Tibial nerve (tissue), 4 donors: ENCODE data around the gene NCF2. TPM values are rescaled to one million over a fixed set of nuclear protein-coding genes. Genes with fewer than 3 reads are reported as not detected.

ENCODE experiments used
- DNase-seq, 2 donors: peaks; one replicate each; pipeline ENCODE4 v3.0.0-alpha.2; 2019; ENCODE audit warnings: low spot score in 2 of 2
- H3K27ac ChIP-seq, 4 donors: fragments of 200-600 bp; sonication (generic) in 3 of 4; one replicate each; pipeline ENCODE4 v1.5.1; 2017 to 2019; ENCODE audit warnings: mild to moderate bottlenecking in 1 of 4
- H3K27me3 ChIP-seq, 2 donors: fragments of 200-600 bp; sonication (generic) in 1 of 2; one replicate each; pipeline versions ENCODE4 v1.5.1 to v1.6.0; 2017 to 2019
- H3K36me3 ChIP-seq, 3 donors: fragments of 200-600 bp; sonication (generic); one replicate each; pipeline ENCODE4 v1.5.1; 2018 to 2019
- H3K4me1 ChIP-seq, 4 donors: fragments of 200-600 bp; sonication (generic) in 3 of 4; one replicate each; pipeline ENCODE4 v1.5.1; 2017 to 2019
- H3K4me3 ChIP-seq, 4 donors: fragments of 200-600 bp; sonication (generic) in 3 of 4; one replicate each; pipeline ENCODE4 v1.5.1; 2017 to 2019; ENCODE audit warnings: mild to moderate bottlenecking in 1 of 4, moderate library complexity in 1 of 4
- H3K9me3 ChIP-seq, 4 donors: fragments of 200-600 bp; sonication (generic) in 3 of 4; one replicate each; pipeline ENCODE4 v1.5.1; 2017 to 2019
- EP300 ChIP-seq, 2 donors: sonication (generic); formaldehyde crosslinking; IDR thresholded peaks; one replicate each; pipeline ENCODE4 v1.6.1; 2017; ENCODE audit warnings: antibody characterized with exemption in 2 of 2, mild to moderate bottlenecking in 1 of 2
- POLR2A ChIP-seq, 2 donors: fragments of 450-650 bp; IDR thresholded peaks; one replicate each; pipeline ENCODE4 v1.6.1; 2017; ENCODE audit warnings: antibody characterized with exemption in 2 of 2, mild to moderate bottlenecking in 2 of 2, moderate library complexity in 2 of 2
- WGBS, 2 donors: methylation state at CpG; one replicate each; pipeline ENCODE4 v1.1.5; 2018; 5-methylcytosine and 5-hydroxymethylcytosine counted together
- total RNA-seq, 4 donors: library from RNA; depleted of rRNA; stranded (reverse); fragments of >200 nt; gene quantifications; one replicate each; pipeline ENCODE4 v1.1.0, GENCODE V29; 2016
- TF ChIP-seq, protein P1 (sequence below), 5 experiments: fragments of 200-600 bp in 3 of 5; fragments of 450-650 bp in 2 of 5; sonication (generic) in 3 of 5; IDR thresholded peaks; one replicate each; pipeline ENCODE4 v1.5.1; 2016 to 2019; ENCODE audit warnings: antibody characterized with exemption in 5 of 5, mild to moderate bottlenecking in 3 of 5, moderate library complexity in 2 of 5

NCF2 gene
- total RNA-seq, 4 donors from 2014 or later = 9.6 to 21.0 (median 17.1) TPM

- no peaks in the 10 kb centered on the region for H3K36me3 ChIP-seq
- no peak overlapping the region for H3K27ac ChIP-seq
- WGBS, 2 donors = 81 to 84% methylated on average over 5 of the region's 5 CpGs
- no peak overlapping the region for H3K4me3 ChIP-seq
- TF ChIP-seq EP300 (IDR thresholded peaks at IDR 0.05) (no peak), POLR2A (IDR thresholded peaks at IDR 0.05) (no peak)
- TF ChIP-seq, protein P1, sequence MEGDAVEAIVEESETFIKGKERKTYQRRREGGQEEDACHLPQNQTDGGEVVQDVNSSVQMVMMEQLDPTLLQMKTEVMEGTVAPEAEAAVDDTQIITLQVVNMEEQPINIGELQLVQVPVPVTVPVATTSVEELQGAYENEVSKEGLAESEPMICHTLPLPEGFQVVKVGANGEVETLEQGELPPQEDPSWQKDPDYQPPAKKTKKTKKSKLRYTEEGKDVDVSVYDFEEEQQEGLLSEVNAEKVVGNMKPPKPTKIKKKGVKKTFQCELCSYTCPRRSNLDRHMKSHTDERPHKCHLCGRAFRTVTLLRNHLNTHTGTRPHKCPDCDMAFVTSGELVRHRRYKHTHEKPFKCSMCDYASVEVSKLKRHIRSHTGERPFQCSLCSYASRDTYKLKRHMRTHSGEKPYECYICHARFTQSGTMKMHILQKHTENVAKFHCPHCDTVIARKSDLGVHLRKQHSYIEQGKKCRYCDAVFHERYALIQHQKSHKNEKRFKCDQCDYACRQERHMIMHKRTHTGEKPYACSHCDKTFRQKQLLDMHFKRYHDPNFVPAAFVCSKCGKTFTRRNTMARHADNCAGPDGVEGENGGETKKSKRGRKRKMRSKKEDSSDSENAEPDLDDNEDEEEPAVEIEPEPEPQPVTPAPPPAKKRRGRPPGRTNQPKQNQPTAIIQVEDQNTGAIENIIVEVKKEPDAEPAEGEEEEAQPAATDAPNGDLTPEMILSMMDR (IDR thresholded peaks at IDR 0.05) = no peak
- no peaks in the 10 kb centered on the region for H3K27me3 ChIP-seq
- no peak for DNase-seq
- peaks cover 0 to 14% (median 0%) of the 10 kb centered on the region in 4 donors for H3K4me1 ChIP-seq
- no peaks in the 10 kb centered on the region for H3K9me3 ChIP-seq
Measured at GRCh38 chr1:183575606-183576005, 14.7 kb downstream of the NCF2 start.

- Histone ChIP-seq H3K4me1 (peaks cover 0 to 5% (median under 1%) of the 10 kb centered on the region in 4 donors), H3K4me3 (no peak overlapping the region), H3K36me3 (no peaks in the 10 kb centered on the region), H3K27me3 (no peaks in the 10 kb centered on the region), H3K9me3 (no peaks in the 10 kb centered on the region), H3K27ac (no peak overlapping the region)
- WGBS, 2 donors = 92 to 100% methylated on average over 1 of the region's 1 CpG
- TF ChIP-seq, protein P1 (IDR thresholded peaks at IDR 0.05) = no peak
- TF ChIP-seq EP300 (IDR thresholded peaks at IDR 0.05) (no peak), POLR2A (IDR thresholded peaks at IDR 0.05) (no peak)
- DNase-seq = no peak
Measured at GRCh38 chr1:183572721-183573120, 17.5 kb downstream of the NCF2 start.

GRCh38 chr1:183571678-183572268, 18.5 kb downstream of the NCF2 start:
- no peaks in the 10 kb centered on the region for H3K27me3 ChIP-seq
- 86 to 89% methylated on average over 4 of the region's 4 CpGs for WGBS, 2 donors
- no peak for DNase-seq
- H3K4me3 ChIP-seq = no peak overlapping the region
- TF ChIP-seq EP300 (IDR thresholded peaks at IDR 0.05) (no peak), POLR2A (IDR thresholded peaks at IDR 0.05) (no peak)
- TF ChIP-seq, protein P1 (IDR thresholded peaks at IDR 0.05) = no peak
- no peaks in the 10 kb centered on the region for H3K36me3 ChIP-seq
- no peak overlapping the region for H3K27ac ChIP-seq
- peaks cover 0 to 7% (median 0%) of the 10 kb centered on the region in 4 donors for H3K4me1 ChIP-seq
- H3K9me3 ChIP-seq = no peaks in the 10 kb centered on the region

DNA sequence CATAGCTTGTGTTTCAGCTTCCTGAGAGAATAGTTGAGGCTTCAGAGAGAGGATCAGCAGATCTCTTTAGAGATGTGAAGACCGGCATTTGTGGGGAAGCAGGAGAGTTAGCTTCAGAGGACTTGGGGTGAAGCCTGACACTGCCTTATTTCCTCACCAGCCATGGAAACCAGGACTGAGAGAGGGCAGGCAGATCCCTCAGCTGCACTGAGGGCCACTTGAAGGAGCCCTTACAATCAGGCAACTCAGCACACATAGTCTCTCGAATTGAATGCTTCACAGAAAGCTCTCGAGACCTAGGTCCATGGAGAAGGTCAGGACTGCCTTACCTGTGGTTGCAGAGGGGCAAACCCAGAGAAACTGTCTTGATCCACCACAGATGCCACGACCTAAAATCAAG, 19.8 kb downstream of the NCF2 start:
- no peaks in the 10 kb centered on the region for H3K27me3 ChIP-seq
- no peak for TF ChIP-seq POLR2A (IDR thresholded peaks at IDR 0.05)
- no peak for TF ChIP-seq EP300 (IDR thresholded peaks at IDR 0.05)
- TF ChIP-seq, protein P1 (IDR thresholded peaks at IDR 0.05) = no peak
- H3K9me3 ChIP-seq = no peaks in the 10 kb centered on the region
- WGBS, 2 donors = 82 to 89% methylated on average over 4 of the region's 4 CpGs
- no peak overlapping the region for H3K4me3 ChIP-seq
- DNase-seq = no peak
- peaks cover 0 to 7% (median 0%) of the 10 kb centered on the region in 4 donors for H3K4me1 ChIP-seq
- no peaks in the 10 kb centered on the region for H3K36me3 ChIP-seq
- no peak overlapping the region for H3K27ac ChIP-seq

DNA sequence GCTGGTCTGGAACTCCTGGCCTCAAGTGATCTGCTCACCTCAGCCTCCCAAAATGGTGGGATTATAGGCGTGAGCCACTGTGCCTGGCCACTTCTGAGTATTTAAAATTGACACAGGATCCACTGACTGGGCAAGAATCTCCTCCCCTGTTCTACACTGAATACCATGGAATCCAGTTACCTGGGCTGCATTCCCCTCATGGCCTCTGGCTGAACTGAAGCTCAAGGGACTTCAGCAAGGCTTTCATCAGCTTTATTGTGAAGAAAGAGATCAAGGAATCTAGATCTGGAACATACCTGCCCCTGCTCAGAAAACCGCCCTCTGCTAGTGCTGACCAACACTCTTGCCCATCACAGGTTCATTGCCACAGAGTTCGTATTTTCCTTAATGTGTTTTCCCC, 20.5 kb downstream of the NCF2 start:
- DNase-seq = no peak
- Histone ChIP-seq H3K27me3 (no peaks in the 10 kb centered on the region), H3K9me3 (no peaks in the 10 kb centered on the region), H3K4me1 (peaks cover 0 to 7% (median 0%) of the 10 kb centered on the region in 4 donors), H3K4me3 (no peak overlapping the region), H3K36me3 (no peaks in the 10 kb centered on the region), H3K27ac (no peak overlapping the region)
- TF ChIP-seq POLR2A (IDR thresholded peaks at IDR 0.05) (no peak), EP300 (IDR thresholded peaks at IDR 0.05) (no peak)
- TF ChIP-seq, protein P1 (IDR thresholded peaks at IDR 0.05) = no peak
- 85 to 95% methylated on average over 3 of the region's 3 CpGs for WGBS, 2 donors
